Activated naive CD4-positive, alpha-beta T cell treated with anti-CD3 and anti-CD28 coated beads for 36 hours (primary cell): ENCODE results near the gene WDTC1. TPM values are rescaled to one million over a fixed set of nuclear protein-coding genes. Genes with fewer than 3 reads are reported as not detected.

Experiments used
- CTCF ChIA-PET: fragments of 350-600 bp; sonication (Branson Sonifier 250); formaldehyde crosslinking; loops from one replicate; lab custom pipeline; 2021; ENCODE audit warnings: antibody characterized with exemption; lab: Charles Lee
- DNase-seq: peaks from one replicate; pipeline ENCODE4 v3.0.0-alpha.2; 2020
- H3K27ac Mint-ChIP-seq: one replicate; pipeline ENCODE4 v1.8.0; 2021; ENCODE audit warnings: mild to moderate bottlenecking, mixed read lengths
- H3K27me3 Mint-ChIP-seq: one replicate; pipeline ENCODE4 v1.8.0; 2021; ENCODE audit warnings: low read depth, mixed read lengths
- H3K36me3 Mint-ChIP-seq: one replicate; pipeline ENCODE4 v1.8.0; 2021; ENCODE audit warnings: low read depth, mixed read lengths
- H3K4me1 Mint-ChIP-seq: one replicate; pipeline ENCODE4 v1.8.0; 2021; ENCODE audit warnings: low read depth, mixed read lengths
- H3K4me3 Mint-ChIP-seq: one replicate; pipeline ENCODE4 v1.8.0; 2021; ENCODE audit warnings: mild to moderate bottlenecking, moderate library complexity, mixed read lengths
- H3K9me3 Mint-ChIP-seq: one replicate; pipeline ENCODE4 v1.8.0; 2021; ENCODE audit warnings: mixed read lengths
- intact Hi-C: fragments of 100-400 bp; cut with micrococcal nuclease; formaldehyde crosslinking; loops from one replicate; pipeline ENCODE4 v1.15.1; 2023
- total RNA-seq, 2 experiments: library from RNA; stranded (reverse); gene quantifications; one replicate each; pipeline ENCODE4 v1.2.3, GENCODE V29; 2021

Gene WDTC1
- total RNA-seq, 2 experiments from 2014 or later = 22.6 to 22.9 TPM

DNA sequence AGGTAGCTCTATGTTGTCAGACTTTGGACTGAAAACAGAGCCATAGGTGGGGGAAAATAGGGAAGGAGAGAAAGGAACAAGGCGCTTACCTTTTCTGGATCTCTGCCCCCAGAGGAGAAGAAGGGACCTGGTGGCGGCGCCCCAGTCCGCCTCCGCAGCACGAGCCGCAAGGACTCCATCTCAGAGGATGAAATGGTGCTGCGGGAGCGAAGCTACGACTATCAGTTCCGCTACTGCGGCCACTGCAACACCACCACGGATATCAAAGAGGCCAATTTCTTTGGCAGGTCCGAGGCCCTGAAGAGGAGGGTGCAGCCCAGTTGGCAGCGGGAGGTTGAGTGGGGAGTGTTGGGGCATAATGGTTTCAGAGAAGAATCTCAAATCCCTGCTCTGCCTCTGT lies 69.1 kb downstream of the WDTC1 start:
- Mint-ChIP-seq H3K4me1 (no peaks in the 10 kb centered on the region), H3K36me3 (peaks cover 5% of the 10 kb centered on the region), H3K4me3 (no peak overlapping the region), H3K27me3 (no peaks in the 10 kb centered on the region), H3K27ac (no peak overlapping the region), H3K9me3 (no peaks in the 10 kb centered on the region)
- intact Hi-C loops = loop anchor here (5.0 kb wide), 1 partner anchor 256 kb away; no protein-coding TSS in a partner anchor
- DNase-seq = no peak
- CTCF ChIA-PET = interaction anchor here (0.8 to 10.3 kb wide), 5 partner anchors 13 to 93 kb away, joined by 3 to 139 read pairs (median 31); partner anchors contain the start of genes CD164L2 and GPR3

DNA sequence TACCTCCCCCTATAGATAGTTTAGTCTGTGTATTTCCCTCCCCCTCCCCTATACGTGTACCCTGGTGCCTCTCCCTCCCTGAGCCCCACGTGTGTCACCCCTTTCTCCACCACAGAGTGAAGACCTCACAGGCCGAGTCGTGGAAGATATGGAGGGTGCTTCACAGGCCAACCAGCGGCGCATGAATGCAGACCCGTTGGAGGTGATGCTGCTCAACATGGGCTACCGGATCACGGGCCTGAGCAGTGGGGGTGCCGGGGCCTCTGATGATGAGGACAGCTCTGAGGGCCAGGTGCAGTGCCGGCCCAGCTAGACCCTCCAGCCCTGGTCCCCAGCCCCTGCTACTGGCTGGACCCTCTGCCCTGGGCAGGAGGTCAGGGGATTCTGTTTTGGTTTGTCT lies 71.6 kb downstream of the WDTC1 start:
- DNase-seq = no peak
- no peak overlapping the region for H3K4me3 Mint-ChIP-seq
- no peak overlapping the region for H3K27ac Mint-ChIP-seq
- CTCF ChIA-PET = interaction anchor here (3.3 kb wide), 1 partner anchor 9 kb away, joined by 17 read pairs; no protein-coding TSS in a partner anchor
- H3K4me1 Mint-ChIP-seq = no peaks in the 10 kb centered on the region
- no peaks in the 10 kb centered on the region for H3K9me3 Mint-ChIP-seq
- H3K27me3 Mint-ChIP-seq = no peaks in the 10 kb centered on the region
- intact Hi-C loops = no loop called here
- peaks cover 3% of the 10 kb centered on the region for H3K36me3 Mint-ChIP-seq

DNA sequence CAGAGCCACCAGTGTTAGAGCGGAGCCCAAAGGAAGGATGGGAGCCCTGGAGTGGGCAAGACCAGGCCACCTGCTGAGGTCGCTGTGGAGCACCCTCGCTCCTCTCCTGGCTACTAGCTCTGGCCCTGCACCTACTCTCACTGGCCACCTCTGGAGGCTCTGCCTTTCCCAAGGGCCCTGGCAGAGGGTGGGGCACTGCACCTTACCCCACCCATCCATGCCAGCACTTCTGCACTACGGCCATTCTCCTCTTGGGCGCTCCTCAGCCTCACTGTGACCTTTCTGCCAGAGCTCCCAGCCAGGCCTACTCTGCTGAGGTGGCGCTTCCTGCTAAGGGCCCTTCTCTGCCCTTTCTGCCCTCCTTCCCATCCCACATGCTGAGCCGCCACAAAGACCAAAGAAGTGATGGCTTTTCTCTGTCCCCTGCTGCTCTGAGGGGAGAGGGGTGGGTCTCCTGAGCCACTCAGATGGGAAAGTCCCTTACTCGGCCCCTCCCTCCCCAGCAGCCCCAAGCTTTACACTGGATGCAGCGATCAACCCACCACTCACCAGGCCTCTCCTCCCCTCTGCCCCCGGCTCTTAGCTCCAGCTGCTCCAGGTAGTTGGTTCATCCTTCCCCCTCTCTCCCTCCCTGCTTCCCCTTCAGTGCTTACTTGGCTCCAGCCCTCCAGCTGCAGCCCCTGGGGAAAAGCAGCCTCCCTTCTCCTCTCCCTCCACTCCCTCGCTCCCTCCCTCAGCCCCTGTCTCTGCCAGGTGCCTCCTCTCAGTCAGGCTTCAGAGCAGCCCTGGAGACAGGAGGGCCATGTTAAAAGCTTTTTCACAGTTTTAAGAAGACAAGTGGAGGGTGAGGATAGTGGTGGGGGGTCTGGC lies 72.7 kb downstream of the WDTC1 start:
- no peak for DNase-seq
- Mint-ChIP-seq H3K27me3 (no peaks in the 10 kb centered on the region), H3K4me1 (no peaks in the 10 kb centered on the region), H3K9me3 (no peaks in the 10 kb centered on the region), H3K4me3 (no peak overlapping the region), H3K36me3 (peaks cover 2% of the 10 kb centered on the region), H3K27ac (no peak overlapping the region)
- intact Hi-C loops = no loop called here
- CTCF ChIA-PET = interaction anchor here (3.3 kb wide), 1 partner anchor 10 kb away, joined by 17 read pairs; no protein-coding TSS in a partner anchor

DNA sequence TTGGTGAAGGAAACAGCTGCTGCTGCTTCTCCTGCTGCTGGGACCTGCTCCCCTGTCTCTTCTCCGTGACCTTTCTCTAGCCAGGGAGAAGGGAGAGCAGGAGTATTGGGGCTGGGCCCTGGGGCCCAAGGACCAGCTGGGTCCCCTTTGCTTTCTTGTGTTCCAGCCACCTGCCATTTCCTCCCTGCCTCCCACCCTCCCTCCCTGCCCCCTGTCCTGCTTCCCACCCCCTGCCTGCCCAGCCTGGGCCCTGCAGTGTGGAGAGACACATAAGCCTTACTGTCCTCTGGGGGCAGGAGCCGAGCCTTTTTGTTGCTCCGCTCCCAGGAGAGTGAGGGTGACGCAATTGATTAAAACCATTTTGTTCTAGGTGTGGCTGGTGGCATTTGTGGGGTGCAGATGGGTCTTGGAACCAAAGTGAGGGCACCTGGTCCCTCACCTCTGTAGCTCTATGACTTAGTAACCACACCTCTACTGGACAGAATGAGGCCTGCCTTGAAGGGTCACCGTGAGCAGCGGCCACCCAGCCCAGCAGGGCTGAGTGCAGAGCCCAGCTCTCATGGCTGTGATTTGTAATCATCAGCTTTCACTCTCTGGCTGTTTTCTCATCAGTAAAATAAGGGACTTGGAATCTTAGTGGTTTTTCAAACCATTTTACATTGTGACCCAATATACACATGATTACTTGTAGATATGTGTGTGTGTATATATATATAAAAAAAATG lies 73.6 kb downstream of the WDTC1 start:
- Mint-ChIP-seq H3K27ac (no peak overlapping the region), H3K36me3 (peaks cover 1% of the 10 kb centered on the region), H3K4me3 (no peak overlapping the region), H3K4me1 (no peaks in the 10 kb centered on the region), H3K9me3 (no peaks in the 10 kb centered on the region), H3K27me3 (no peaks in the 10 kb centered on the region)
- intact Hi-C loops = no loop called here
- CTCF ChIA-PET = interaction anchor here (0.5 to 3.3 kb wide), 5 partner anchors 8 to 80 kb away, joined by 3 to 17 read pairs (median 6); no protein-coding TSS in a partner anchor
- DNase-seq = no peak

DNA sequence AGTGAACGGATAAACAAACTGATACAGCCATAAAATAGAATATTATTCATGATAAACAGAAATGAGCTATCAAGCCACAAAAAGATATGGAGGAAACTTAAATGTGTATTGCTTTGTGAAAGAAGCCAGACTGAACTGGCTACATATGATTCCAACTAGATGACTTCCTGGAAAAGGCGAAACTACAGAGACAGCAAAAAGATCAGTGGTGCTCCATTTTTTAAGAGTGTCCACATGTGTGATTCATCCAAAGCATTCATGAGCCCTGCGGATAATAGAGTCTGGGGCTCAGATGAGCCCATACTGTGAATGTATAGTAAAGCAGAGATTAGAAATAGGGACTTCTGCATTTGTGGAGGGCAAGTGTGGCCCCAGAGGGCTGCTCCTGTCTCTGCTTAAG lies 79.7 kb downstream of the WDTC1 start:
- intact Hi-C loops = no loop called here
- H3K4me1 Mint-ChIP-seq = no peaks in the 10 kb centered on the region
- no peaks in the 10 kb centered on the region for H3K36me3 Mint-ChIP-seq

DNA sequence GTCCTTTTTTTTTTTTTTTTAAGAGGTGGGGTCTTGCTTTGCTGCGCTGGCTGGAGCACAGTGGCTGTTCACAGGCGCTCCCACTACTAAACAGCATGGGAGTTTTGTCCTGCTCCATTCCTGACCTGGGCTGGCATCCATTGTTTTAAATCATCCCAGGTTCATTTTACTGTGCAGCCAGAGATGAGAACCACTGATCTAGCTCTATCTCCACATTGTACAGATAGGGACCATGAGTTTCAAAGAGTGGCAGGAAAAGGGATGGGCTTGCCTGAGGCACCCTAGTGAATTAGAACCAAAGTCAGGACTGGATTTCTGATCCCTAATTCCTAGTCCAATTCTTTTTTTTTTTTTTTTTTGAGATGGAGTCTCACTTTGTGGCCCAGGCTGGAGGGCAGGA lies 80.3 kb downstream of the WDTC1 start:
- H3K36me3 Mint-ChIP-seq = no peaks in the 10 kb centered on the region
- no peak overlapping the region for H3K27ac Mint-ChIP-seq
- no peaks in the 10 kb centered on the region for H3K9me3 Mint-ChIP-seq
- no peak for DNase-seq
- H3K27me3 Mint-ChIP-seq = no peaks in the 10 kb centered on the region
- intact Hi-C loops = no loop called here
- H3K4me3 Mint-ChIP-seq = no peak overlapping the region
- no peaks in the 10 kb centered on the region for H3K4me1 Mint-ChIP-seq
- CTCF ChIA-PET = interaction anchor here (0.6 to 6.8 kb wide), 4 partner anchors 14 to 242 kb away, joined by 4 to 31 read pairs (median 5); no protein-coding TSS in a partner anchor

More for the DNA sequence above, 79.7 kb downstream of the WDTC1 start:
- CTCF ChIA-PET = interaction anchor here (0.6 to 6.8 kb wide), 5 partner anchors 13 to 243 kb away, joined by 3 to 31 read pairs (median 4); no protein-coding TSS in a partner anchor
- no peak for DNase-seq
- H3K27ac Mint-ChIP-seq = no peak overlapping the region
- no peaks in the 10 kb centered on the region for H3K27me3 Mint-ChIP-seq
- H3K9me3 Mint-ChIP-seq = no peaks in the 10 kb centered on the region
- no peak overlapping the region for H3K4me3 Mint-ChIP-seq

DNA sequence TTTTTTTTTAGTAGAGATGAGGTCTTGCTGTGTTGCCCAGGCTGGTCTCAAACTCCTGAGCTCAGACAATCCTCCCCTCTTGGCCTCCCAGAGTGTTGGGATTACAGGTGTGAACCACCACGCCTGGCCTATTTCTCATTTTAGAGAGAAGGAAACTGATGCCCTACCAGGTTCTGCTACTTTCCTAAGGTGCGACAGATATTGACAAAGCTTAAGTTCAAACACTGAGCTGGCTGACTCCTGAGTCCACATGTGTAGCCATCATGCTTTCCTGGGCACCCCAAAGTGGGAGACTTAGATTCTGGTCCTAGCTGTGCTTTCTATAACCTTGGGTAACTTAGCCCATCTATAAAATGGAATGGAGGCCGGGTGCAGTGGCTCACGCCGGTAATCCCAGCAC lies 82.4 kb downstream of the WDTC1 start:
- intact Hi-C loops = no loop called here
- Mint-ChIP-seq H3K27ac (no peak overlapping the region), H3K4me1 (peaks cover 7% of the 10 kb centered on the region), H3K36me3 (no peaks in the 10 kb centered on the region), H3K27me3 (no peaks in the 10 kb centered on the region), H3K4me3 (no peak overlapping the region), H3K9me3 (no peaks in the 10 kb centered on the region)
- no peak for DNase-seq
- CTCF ChIA-PET = interaction anchor here (0.7 to 6.8 kb wide), 6 partner anchors 10 to 323 kb away, joined by 3 to 31 read pairs (median 4); partner anchors contain the start of genes GPR3 and SLC9A1

DNA sequence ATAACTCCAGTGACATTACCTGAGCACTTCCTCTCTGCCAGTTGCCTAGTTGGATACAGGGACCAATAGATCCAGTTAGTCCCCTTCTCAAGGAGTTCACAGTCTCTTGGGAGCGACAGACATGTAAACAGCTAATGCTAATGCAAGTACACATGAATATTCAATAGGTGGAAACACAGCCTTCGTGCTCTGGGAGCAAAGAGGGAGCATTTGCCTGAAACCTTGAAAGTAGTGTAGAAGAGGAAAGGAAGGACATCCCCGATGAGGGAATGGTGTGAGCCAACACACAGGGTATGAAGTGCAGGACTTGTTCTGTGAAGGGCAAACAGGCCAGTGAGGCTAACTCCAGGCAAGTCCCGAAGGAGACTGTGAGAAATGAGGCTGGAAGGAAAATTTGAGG lies 83.7 kb downstream of the WDTC1 start:
- Mint-ChIP-seq H3K9me3 (no peaks in the 10 kb centered on the region), H3K4me1 (peaks cover 10% of the 10 kb centered on the region), H3K4me3 (no peak overlapping the region), H3K27me3 (no peaks in the 10 kb centered on the region), H3K36me3 (no peaks in the 10 kb centered on the region), H3K27ac (no peak overlapping the region)
- no peak for DNase-seq
- CTCF ChIA-PET = interaction anchor here (0.7 to 6.8 kb wide), 2 partner anchors 17 to 22 kb away, joined by 3 to 31 read pairs; no protein-coding TSS in a partner anchor
- intact Hi-C loops = no loop called here

DNA sequence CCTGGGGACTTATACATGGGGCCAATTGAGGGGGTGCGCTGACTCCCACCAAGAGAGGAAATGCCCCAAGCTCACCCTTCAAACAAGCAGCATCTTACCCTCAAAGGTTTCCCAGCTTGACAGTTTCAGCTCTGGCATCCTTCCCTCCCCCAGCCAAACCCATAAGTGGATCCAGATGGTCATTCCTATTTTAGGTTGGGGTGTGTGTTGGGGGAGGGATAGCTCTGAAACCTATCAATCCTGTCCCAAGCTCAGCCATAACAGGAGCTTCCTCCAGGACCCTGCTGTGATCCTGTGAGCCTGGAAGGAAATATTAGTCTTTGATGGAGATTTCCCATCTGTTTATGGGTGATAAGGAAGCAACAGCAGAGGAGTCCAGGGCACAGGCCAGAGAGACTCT lies 84.2 kb downstream of the WDTC1 start:
- Mint-ChIP-seq H3K4me3 (no peak overlapping the region), H3K4me1 (peaks cover 13% of the 10 kb centered on the region), H3K27ac (no peak overlapping the region), H3K27me3 (no peaks in the 10 kb centered on the region), H3K9me3 (no peaks in the 10 kb centered on the region), H3K36me3 (no peaks in the 10 kb centered on the region)
- intact Hi-C loops = no loop called here
- CTCF ChIA-PET = interaction anchor here (0.7 to 6.8 kb wide), 2 partner anchors 18 to 225 kb away, joined by 3 to 31 read pairs; no protein-coding TSS in a partner anchor
- DNase-seq = no peak

DNA sequence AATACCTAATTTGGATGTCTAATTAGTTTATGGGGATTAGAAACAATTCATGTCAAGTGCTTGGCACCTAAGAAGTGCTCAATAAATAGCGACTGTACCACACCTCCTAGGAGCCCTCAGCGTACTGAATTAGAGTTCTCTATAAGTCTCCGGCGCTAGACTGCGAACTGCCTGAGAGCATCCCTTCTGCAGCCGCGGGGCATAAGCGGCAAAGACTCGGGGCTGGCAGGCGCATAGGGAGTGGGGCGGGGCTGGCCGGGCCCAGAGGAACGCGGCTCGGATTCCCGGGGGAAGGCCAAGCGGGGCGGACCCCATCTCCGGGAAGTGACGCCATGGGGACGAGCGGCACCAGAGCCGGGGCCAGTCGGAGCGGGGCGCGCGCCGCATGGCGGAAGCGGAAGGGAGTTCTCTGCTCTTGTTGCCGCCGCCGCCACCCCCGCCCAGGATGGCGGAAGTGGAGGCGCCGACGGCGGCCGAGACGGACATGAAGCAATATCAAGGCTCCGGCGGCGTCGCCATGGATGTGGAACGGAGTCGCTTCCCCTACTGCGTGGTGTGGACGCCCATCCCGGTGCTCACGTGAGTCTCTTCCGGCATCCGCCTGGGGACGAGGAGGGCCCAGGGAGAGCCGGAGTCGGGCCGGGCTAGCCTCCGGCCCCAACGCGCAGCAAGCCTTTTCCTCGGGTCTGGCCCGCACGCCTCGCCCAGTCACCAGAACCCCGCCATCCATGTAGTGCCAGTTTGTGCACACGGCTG lies 87.6 kb downstream of the WDTC1 start, which contains the start of gene TMEM222:
TSS of gene TMEM222 (plus strand) at position 351 of the 756 bp plus-strand sequence. CDS start at position 386, 35 bp downstream.
- Mint-ChIP-seq H3K4me1 (peaks cover 45% of the 10 kb centered on the region), H3K36me3 (peaks cover 7% of the 10 kb centered on the region), H3K4me3 (peak within 1 kb of the TSS; percentile 94), H3K27ac (peak within 1 kb of the TSS; percentile 86), H3K9me3 (no peaks in the 10 kb centered on the region), H3K27me3 (no peaks in the 10 kb centered on the region)
- CTCF ChIA-PET = interaction anchor here (0.6 to 2.0 kb wide), 4 partner anchors 11 to 449 kb away, joined by 3 to 22 read pairs (median 4); no protein-coding TSS in a partner anchor
- peak; percentile 98 for DNase-seq
- intact Hi-C loops = loop anchor here (1.0 to 2.0 kb wide), 5 partner anchors 19 to 168 kb away; partner anchors contain the start of genes GPR3, MAP3K6, SLC9A1 and WASF2

DNA sequence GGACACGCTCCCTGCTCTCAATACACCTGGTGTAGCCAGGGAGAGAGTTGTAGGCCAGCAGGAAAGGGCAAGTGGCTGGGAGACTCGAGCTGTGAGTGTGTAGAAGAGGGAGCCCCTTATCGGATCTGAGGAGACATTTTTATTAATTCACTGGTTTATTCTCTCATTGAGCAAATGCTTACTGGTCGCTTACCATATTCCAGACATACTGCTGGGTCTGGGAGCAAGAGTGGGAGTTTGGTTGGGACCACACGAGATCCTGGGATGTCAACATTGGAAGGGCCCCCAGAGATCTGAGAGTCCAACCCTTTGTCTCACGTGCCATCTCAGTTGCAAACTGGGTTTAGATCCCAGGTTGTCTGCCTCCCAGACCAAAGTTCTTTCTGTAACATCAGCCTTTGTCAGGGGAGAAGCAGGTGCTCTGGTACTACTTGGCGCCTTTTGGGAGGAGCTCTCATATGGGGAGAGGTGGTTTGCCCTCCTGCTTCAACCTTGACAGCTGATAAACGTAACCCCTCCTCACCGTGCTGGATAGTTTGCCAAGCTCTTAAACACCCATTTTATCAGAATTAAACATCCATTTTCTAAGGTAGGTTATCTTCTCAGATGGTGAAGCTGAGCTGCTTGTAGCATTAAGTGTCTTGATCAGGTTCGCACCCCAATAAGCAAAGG lies 88.3 kb downstream of the WDTC1 start:
- Mint-ChIP-seq H3K9me3 (no peaks in the 10 kb centered on the region), H3K4me1 (peaks cover 48% of the 10 kb centered on the region)

More for the DNA sequence above, 88.3 kb downstream of the WDTC1 start:
- CTCF ChIA-PET = interaction anchor here (0.6 to 2.0 kb wide), 9 partner anchors 10 to 449 kb away, joined by 3 to 22 read pairs (median 3); no protein-coding TSS in a partner anchor
- H3K4me3 Mint-ChIP-seq = peak overlapping the region; percentile 94
- H3K27me3 Mint-ChIP-seq = no peaks in the 10 kb centered on the region
- no peak for DNase-seq
- peak overlapping the region; percentile 86 for H3K27ac Mint-ChIP-seq
- peaks cover 9% of the 10 kb centered on the region for H3K36me3 Mint-ChIP-seq
- intact Hi-C loops = loop anchor here (1.0 to 2.0 kb wide), 5 partner anchors 19 to 168 kb away; partner anchors contain the start of genes GPR3, MAP3K6, SLC9A1 and WASF2
